RPMI7951 (cell line): ENCODE measurements around the gene MSRB1. TPM values are rescaled to one million over a fixed set of nuclear protein-coding genes. Genes with fewer than 3 reads are reported as not detected.
A peak's percentile ranks its signal among the peaks of the same experiment; 100 is the strongest.

ENCODE experiments used
- DNase-seq: peaks from one replicate; pipeline ENCODE4 v3.0.0-alpha.2; 2012; ENCODE audit warnings: low read depth
- total RNA-seq: library from RNA; depleted of rRNA; stranded (reverse); fragments of >200 nt; shearing (Covaris generic); gene quantifications from 2 replicates; pipeline ENCODE4 v1.2.3, GENCODE V29; 2014; rRNA removed

Gene MSRB1, protein sequence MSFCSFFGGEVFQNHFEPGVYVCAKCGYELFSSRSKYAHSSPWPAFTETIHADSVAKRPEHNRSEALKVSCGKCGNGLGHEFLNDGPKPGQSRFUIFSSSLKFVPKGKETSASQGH
- 12.2 and 14.4 TPM in 2 replicates for total RNA-seq

DNA sequence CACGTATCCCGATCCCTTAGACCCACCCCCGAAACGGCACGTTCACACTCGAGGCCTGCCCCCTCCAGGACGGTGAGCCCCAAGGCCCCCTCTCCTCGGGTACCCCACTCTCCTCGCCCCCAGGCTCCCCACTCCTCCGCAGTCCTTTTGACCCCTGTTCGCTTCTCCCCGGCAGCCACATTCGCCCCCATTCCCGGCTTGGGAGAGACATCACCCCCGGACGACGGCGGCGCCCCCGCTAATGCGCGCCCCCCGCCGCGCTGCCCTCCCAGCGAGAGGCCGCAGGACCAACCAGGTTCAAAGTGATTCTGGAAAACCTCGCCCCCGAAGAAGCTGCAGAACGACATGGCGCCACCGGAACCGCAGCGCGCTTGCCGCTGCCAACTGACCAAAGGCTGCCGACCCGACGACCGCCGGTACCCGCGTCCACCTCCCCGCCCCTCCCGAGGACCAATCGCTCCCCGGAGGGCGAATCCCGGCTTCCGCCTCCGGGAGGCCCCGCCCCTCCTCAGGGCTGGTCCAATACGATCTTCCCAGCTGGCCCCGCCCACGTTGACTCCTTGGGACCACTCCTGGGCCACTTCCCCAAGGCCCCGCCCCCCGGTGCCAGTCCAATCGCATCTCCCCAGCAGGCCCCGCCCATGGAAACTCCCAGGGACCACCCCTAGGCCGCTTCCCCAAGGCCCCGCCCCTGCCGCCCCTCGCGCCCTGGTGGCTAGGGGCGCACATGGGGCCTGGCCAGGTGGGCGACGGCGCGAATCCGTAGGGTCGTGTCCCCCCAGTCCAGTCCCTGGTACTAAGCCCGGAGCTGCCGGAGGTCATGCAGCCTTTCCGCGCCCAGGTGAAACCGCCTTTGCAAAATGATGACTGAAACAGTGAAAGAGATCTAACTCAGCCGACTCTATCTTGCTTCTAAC is at the start of gene MSRB1:
TSS of gene MSRB1 (minus strand) at position 390 of the 917 bp plus-strand sequence. CDS start at position 347, 43 bp downstream.
- peak; percentile 96 for DNase-seq

DNA sequence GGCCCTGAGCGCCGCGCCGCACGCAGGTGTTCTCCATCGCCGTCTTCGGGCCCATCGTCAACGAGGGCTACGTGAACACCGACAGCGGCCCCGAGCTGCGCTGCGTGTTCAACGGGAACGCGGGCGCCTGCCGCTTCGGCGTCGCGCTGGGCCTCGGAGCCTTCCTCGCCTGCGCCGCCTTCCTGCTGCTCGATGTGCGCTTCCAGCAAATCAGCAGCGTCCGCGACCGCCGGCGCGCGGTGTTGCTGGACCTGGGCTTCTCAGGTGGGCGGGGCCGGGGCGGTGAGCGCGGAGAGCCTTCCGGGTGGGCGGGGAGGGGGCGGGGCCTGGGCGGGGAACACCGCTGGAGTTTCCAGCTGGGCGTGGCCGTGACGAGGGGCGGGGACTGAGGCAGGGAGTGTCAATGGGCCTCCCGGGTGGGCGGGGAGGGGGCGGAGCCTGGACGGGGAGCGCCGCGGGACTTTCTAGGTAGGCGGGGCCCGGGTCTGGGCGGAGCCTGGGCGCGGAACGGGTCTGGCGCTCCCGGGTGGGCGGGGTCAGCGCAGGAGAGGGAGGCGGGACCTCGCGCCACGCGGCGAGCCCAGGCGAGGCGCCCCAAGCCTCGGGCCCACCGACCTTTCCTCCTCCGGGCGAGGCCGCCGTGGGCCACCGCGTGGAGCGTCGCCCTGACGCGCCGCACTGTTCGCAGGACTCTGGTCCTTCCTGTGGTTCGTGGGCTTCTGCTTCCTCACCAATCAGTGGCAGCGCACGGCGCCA is 49.1 kb upstream of the MSRB1 start:
- DNase-seq = peak; percentile 74

DNA sequence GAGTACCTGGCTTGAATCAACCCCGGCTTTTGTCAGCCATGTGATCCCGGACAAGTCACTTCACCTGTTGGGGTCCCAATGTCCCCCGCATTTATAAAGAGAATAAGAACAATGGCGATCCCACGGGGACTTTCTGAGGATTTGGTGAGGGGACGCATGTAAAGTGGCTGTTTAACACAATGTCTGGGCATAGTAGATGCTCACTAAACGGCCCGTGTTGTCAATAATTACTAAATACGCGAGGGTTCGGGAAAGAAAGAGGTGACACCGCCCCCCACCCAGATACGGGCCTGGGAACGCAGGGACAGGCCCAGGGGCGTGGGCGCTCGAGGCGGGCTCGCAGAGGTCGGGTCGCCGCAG is 48.6 kb upstream of the MSRB1 start:
- DNase-seq = no peak

DNA sequence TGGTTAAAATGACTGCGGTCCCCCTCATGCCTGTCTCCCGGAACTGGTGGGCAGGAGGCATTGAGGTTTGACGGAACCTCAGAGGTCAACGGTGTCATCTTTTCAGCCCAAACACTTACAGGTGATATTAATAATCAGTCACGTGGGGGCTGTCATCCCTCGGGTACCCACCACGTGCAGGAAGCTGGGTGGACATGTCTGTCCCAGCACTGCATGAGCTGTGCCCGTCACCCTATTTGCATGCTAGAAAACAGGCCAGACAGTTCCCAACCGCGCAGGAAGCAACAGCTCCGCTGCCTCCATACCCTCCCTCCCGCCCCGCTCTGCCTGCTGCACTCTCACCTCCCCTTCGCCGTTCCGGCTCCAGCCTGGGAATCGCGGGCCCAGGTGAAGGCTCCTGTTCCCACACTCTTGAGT is 48.1 kb upstream of the MSRB1 start:
- no peak for DNase-seq

DNA sequence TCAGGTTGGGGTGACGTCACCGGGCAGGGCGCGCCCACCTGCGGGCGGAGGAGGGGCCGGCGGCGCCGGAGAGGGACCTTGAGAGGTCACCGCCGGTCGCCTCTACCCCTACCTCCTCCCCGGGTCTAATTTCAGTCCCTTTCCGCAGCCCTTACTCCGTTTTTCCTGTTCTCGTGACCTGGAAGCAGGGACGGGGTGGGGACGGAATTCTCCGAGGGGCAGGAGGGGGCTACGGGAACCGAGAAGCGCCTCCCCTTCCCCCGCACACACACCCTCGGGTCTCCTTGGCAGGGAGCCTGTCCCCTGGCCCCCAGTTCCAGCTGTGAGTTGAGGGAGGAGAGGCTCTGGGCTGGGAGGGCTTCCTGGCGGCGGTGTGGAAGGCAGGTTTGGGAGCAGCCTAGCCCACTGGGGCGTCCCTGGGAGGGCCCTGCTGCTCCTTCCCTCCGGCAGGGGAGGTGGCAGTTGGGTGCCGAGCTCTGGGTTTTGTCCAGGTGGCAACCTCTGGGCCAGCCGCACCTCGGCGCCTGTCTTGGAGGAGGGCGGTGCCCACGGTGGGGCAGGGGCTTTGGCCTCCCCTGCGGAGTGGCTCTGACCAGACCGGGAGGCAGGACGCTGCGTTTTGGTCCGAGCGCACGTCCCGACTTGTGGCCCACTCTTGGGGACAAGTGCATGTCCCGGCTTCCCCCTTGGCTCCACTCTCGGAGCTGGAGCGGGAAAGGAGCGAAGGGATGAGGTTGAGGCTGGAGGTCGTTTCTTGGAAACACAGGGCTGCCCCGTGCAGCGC is 47.5 kb upstream of the MSRB1 start:
- DNase-seq = no peak

DNA sequence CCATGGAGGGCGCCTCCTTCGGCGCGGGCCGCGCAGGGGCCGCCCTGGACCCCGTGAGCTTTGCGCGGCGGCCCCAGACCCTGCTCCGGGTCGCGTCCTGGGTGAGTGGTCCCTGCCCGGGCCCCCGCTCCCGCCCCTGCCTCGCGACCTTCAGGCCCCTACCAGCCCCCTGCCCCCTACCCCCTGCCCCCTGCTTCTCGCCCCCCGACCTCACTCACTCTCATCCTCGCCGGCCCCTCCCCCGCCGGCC is 47.0 kb upstream of the MSRB1 start:
- no peak for DNase-seq

DNA sequence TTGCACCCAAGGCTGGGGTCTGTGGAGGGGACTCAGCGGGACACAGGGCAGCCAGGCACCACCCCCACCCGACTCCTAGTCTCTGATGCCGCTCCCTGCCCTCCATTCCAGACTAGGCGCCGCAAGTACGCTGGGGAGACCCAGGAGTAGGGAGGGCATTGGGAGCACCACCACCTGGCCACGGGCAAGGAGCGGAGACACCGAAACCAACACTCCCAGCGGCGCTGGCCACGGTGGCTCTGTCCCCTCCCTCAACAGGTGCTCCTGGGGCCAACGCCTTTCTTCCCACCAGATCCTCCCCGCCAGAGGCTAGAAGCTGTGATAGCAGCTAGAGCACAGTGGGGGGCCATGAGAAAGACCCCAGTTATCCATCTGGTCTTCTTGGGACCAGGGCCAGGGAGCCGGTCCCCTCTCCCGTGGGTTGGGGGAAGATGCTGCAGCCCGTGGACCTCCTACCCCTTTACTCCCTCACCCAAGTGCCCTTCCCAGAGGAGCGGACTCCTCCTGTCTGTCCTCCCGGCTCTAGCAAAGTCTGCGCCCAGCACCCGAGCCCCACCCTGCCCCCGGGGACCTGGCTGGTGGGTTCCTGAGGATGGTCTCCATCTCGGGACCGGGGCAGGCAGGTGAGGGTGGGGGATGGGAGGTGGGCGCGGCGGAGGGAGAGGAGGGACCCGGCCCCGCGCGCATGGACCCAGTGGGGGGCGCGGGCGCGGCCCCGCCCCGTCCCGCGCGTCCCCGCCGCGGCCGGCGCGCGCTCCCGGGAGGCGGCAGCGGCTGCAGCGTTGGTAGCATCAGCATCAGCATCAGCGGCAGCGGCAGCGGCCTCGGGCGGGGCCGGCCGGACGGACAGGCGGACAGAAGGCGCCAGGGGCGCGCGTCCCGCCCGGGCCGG is 46.5 kb upstream of the MSRB1 start, which contains the start of gene SYNGR3:
TSS of gene SYNGR3 (plus strand) at position 762 of the 892 bp plus-strand sequence. CDS start 133 bp downstream, outside the sequence.
- DNase-seq = peak; percentile 36

DNA sequence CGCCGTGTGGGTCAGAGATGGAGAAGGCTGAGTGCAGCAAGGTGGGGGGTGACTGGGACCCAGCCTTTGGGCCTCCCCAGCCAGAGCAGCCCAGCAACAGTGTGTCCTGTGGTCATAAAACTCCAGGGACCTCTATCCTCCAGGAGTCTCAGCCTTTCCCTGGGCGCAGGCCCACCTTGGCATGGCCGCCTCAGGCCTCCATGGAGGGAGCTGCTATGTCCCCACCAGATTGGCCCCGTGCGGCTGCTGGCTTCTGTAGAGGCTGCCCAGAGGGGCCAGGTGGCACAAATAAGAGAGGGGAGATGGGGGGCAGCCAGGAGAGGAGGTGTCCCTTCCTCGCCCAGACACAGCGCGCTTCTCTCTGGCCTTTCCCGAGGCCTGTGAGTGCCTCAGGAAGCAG is 44.2 kb upstream of the MSRB1 start:
- DNase-seq = no peak

DNA sequence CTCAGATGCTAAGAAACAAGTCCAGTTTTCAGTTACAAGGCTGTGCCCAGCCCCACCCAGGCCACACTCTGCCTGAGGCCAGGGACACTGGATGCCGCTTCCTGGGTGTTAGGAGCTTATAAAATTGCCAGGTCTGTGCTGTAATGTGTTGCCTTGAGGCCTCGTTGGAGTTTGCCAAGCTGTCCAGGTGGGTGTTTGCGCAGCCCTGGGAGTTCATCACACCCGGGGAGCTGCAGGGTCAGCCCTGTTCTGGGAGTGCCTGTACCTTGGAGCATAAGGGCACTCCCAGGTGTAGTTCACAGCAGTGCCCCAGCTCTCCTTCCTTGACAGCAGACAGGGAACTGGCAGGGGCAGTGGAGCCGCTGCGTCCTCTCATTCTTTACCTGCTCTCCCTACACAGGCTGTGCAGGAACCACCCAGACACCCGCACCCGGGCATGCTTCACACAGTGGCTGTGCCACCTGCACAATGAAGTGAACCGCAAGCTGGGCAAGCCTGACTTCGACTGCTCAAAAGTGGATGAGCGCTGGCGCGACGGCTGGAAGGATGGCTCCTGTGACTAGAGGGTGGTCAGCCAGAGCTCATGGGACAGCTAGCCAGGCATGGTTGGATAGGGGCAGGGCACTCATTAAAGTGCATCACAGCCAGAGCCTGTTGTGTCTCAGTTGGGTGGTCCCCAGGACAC is 42.6 kb upstream of the MSRB1 start:
- no peak for DNase-seq

DNA sequence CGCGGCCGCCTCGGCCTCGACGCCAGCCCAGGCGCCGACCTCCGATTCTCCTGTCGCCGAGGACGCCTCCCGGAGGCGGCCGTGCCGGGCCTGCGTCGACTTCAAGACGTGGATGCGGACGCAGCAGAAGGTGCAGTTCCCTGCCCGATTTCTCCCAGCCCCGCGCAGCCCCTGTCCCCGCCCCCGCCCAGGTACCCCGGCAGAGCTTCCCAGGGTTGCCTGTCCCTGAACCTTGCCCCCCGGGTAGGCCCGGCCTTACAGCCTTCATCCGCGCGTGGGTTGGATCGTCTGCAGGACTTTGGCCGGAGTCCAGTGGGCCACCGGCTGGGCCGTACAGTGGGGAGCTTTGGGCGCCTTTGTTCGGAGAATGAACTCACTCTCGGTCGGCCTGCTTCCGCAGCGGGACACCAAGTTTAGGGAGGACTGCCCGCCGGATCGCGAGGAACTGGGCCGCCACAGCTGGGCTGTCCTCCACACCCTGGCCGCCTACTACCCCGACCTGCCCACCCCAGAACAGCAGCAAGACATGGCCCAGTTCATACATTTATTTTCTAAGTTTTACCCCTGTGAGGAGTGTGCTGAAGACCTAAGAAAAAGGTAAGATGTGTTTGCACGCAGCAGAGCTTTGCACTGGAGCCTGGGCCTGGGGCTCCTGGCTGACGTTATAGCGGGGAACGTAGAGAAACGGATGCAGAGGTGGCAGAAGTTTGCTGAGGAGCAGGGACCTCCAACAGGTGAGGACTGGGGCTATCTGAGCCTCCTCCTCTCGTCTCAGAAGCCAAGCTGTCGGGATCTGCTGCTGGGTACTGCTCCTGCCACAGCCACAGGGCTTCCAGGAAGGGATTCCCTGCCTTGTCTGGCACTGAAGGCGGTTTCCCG is 41.6 kb upstream of the MSRB1 start:
- peak; percentile 26 for DNase-seq

DNA sequence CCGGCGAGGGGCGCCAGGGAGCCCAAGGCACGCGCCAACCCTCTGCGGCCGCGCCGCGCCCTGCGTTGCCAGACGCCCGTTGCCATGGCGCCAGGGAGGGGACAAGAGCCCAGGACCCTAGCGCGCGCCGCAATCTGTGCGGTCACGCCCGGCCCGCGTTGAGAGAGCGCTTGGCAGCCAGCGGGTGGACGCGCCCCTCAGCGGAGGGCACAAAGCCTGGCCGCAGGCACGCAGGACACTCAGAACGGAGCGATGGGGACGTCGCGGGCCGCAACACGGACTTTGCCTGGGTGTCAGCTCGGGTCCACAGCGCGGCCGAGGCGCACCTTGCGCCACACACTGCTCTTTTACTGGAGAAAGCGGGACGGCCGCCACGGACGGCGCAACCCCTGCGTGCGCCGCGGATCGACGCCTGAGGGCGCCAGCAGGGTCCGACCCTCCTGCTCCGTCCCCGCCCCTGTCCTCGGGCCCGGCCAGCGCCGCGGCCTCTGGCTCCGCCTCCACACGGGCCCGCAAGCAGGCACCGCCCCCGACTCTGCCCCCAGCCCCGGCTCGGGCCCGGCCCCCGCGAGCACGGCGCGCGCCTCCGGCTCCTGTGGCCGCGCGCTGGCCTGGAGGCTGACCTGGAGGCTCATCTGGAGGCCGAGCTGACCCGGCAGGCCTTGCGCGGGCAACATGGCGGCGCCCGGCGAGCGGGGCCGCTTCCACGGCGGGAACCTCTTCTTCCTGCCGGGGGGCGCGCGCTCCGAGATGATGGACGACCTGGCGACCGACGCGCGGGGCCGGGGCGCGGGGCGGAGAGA is 40.7 kb upstream of the MSRB1 start, which contains the start of gene GFER:
TSS of gene GFER (plus strand) at position 650 of the 803 bp plus-strand sequence. CDS start at position 676, 26 bp downstream.
- DNase-seq = peak; percentile 84

DNA sequence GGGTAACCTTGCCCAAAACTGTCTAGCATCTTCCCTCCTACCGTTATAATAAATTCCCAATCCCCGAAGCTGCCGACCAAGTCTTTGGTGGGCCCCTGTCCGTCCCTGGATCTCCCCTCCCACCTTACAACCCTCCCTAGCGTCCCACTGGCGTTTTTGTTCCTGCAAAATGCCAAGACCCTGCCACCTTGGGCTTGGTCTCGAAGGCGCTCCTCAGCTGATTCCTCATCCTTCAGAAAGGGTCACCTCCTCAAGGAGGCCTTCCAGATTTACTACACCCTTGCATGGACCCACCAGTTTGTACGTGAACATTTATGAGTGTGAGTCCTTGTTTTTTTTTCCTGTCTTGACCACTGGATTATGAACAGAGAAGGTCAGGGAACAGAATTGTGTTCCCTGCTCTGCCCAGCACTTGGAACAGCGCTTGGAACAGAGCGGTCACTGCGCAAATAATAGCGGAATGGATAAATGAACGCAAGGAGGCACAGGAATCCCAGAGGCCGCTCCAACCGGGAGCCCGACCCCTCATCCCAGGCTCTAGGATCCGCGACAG is 40.1 kb upstream of the MSRB1 start:
- no peak for DNase-seq

DNA sequence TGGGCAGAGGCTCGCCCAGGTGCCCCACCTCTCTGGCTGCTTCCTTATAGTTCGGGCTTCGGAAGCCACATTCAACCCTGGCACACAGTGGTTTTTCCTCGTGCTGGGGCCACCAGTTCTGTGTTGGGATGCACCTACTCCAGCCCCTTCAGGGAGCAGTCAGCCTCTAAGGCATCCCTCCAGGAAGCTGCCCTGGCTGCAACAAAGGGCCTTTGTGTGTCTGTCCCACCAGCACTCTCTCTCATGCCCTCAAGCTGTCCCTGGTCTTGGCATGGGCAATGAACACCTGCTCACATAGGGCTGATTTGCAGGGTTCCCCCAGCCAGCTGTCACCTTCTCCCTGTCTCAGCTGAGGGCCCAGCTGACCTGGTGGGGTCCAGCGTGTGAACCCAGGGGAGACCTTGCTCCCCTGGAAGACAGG is 39.0 kb upstream of the MSRB1 start:
- peak; percentile 49 for DNase-seq

DNA sequence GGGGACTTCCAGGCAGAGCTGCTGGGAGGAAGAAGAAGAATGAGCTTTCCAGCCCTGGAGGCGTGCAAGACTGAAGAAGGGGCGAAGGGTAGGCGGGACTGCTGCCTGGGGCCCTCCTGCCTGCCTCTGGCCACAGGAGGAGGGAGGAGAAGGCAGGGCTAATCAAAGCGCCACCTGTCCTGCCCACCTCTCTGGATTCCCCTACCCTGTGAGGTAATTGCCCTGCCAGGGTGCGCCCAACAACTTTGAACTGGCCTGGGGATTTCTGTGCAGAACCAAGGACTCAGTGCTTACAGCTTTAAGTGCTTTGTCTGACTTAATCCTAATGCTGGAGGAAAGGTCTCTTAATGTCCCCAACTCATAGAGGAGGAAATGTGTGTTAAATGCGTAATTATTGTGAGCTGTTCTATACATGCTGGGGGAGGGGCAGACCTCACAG is 38.4 kb upstream of the MSRB1 start, which contains the start of gene NOXO1:
TSS of gene NOXO1 (minus strand) at position 72 of the 439 bp plus-strand sequence. CDS start 290 bp downstream, outside the sequence.
- no peak for DNase-seq

DNA sequence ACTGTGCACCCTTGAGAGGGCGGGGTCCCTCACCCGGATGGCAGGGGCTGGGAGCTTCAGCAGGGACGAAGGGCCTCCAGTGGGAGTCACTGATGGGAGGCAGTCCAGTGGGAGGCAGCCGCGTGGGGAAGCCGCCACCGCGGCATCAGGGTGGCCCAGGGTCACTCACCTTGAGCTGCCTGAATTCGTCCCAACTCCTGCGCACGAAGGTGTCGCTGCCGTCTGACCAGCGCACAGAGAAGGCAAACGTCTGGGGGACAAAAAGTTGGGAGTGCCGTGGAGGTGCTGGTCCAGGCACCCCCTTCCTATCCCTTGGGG is 37.7 kb upstream of the MSRB1 start:
- DNase-seq = no peak

DNA sequence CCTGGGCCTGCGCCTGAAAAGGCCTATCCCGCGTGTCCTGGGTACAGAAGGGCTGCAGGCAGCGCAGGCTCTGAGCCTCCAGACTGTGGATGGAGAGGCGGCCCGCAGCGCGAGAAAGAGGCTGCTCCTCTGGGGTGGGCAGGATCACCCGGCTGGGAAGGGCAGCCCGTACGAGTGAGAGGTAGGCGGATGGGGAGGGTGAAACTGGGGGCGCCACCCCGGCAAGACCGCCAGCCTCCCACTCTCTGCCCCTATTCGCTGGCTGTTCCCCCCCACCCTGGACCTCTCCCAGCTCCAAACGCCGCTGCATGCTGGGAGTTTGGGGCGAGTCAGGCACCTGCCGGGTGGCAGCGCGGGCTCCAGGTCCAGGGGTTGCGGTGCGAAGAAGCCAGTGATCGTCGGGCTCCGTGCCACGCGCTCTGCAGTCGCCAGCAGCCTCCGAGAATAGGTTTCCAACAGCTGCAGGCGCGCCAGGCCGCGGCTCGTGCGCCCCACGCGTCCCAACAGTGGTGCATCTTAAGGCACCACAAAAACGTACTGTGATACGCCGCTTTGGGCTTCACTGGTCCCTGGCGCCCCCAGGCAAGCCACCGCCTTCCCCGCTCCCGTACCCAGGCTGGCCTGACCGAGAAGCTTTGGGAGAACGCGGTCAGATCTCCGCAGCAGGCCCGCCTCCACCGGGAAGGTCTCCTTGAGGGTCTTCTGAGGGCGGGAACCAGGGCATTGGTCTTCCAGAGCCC is 37.2 kb upstream of the MSRB1 start:
- DNase-seq = no peak
